Renal cortex interstitium (tissue), 11 donors: ENCODE data around the gene ATRIP. TPM values are rescaled to one million over a fixed set of nuclear protein-coding genes. Genes with fewer than 3 reads are reported as not detected.
A peak's percentile ranks its signal among the peaks of the same experiment; 100 is the strongest.
"Not testable (repeated sequence)": the region's sequence is repeated elsewhere in the genome, so short reads cannot be mapped to it uniquely, and the experiment has no call there.

Source experiments
- DNase-seq, 11 donors: peaks; one replicate each; pipeline ENCODE4 v3.0.0-alpha.2; 2013; ENCODE audit warnings: low read depth in 9 of 11, low spot score in 4 of 11; ENCODE audit errors: extremely low read depth in 1 of 11
- polyA plus RNA-seq, 3 donors: library from polyadenylated mRNA; unstranded; fragments of 120-200 nt; gene quantifications; one replicate each; pipeline ENCODE4 v1.2.1, GENCODE V29; 2013; ENCODE audit not compliant: insufficient read length in 3 of 3

ATRIP gene
- polyA plus RNA-seq, 3 donors: 12.7 to 14.9 (median 13.1) TPM

- no peak for DNase-seq
These were observed 28.7 kb downstream of the ATRIP start for GRCh38 chr3:48475188-48475587.

- DNase-seq: no peak
These were observed 30.0 kb downstream of the ATRIP start for GRCh38 chr3:48476426-48477053.

- DNase-seq: no peak
These were observed 31.5 kb downstream of the ATRIP start for GRCh38 chr3:48477959-48478520.

GRCh38 chr3:48478626-48479555, 32.4 kb downstream of the ATRIP start:
- no peak for DNase-seq

GRCh38 chr3:48480891-48481290, 34.4 kb downstream of the ATRIP start:
- DNase-seq: not testable (repeated sequence)

GRCh38 chr3:48482822-48483221, 36.3 kb downstream of the ATRIP start:
- not testable (repeated sequence) for DNase-seq

- DNase-seq: no peak
These were observed 40.4 kb downstream of the ATRIP start for GRCh38 chr3:48486952-48487351.

GRCh38 chr3:48492461-48493202, 46.1 kb downstream of the ATRIP start:
- no peak for DNase-seq

GRCh38 chr3:48493203-48493501, 46.6 kb downstream of the ATRIP start:
- no peak for DNase-seq

- DNase-seq: no peak
These were observed 54.1 kb downstream of the ATRIP start for GRCh38 chr3:48500656-48501055.

- DNase-seq: no peak
These were observed 54.7 kb downstream of the ATRIP start for GRCh38 chr3:48501196-48501595.

GRCh38 chr3:48502121-48502520, 55.6 kb downstream of the ATRIP start:
- DNase-seq: no peak

GRCh38 chr3:48502728-48503168, 56.2 kb downstream of the ATRIP start:
- no peak for DNase-seq

- peak in 2 of 11 donors; percentile 13 to 17 for DNase-seq
These were observed 57.0 kb downstream of the ATRIP start for GRCh38 chr3:48503401-48504050.

- peak in 8 of 11 donors; percentile 30 to 68 (median 50) for DNase-seq
These were observed 57.8 kb downstream of the ATRIP start, which contains the start of gene SHISA5 for GRCh38 chr3:48504051-48504946. SHISA5 (minus strand) TSS chr3:48504174; CDS start chr3:48504094, 80 bp downstream.

- DNase-seq: no peak
These were observed 58.6 kb downstream of the ATRIP start for GRCh38 chr3:48505146-48505545.

GRCh38 chr3:48505968-48506504, 59.5 kb downstream of the ATRIP start:
- DNase-seq: no peak
